HEK293 (cell line): ENCODE data around the gene SHISA9.

Experiments used
- ZFP41 ChIP-seq: fragments of 450-650 bp; formaldehyde crosslinking; IDR thresholded peaks from 2 replicates; pipeline ENCODE4 v1.5.1; 2016; ENCODE audit warnings: missing biosample characterization, missing genetic modification characterization, borderline replicate concordance
- ZNF416 ChIP-seq: fragments of 450-650 bp; formaldehyde crosslinking; IDR thresholded peaks from 2 replicates; pipeline ENCODE4 v1.5.1; 2016; ENCODE audit warnings: missing biosample characterization, missing genetic modification characterization
- TF ChIP-seq, protein P1 (sequence below): fragments of 450-650 bp; formaldehyde crosslinking; IDR thresholded peaks from 2 replicates; pipeline ENCODE4 v1.5.1; 2016; ENCODE audit warnings: missing biosample characterization, missing genetic modification characterization

DNA sequence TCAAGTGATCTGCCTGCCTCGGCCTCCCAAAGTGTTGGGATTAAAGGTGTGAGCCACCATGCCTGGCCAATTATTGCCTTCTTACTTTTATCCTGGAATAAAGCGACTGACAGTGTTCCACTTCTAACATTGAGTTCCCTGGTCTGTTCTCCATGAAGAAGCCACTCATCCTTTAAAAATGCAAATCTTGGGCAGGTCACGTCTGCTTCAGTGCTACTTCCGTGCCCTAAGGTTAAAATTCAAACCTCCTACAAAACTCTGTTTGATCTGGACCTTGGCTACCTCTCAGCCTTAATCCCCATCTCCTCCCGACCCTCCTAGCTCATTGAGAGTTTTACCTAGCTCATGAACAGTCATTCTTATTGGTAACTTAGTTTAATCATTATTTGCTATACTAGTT is 9.6 kb upstream of the SHISA9 start:
- TF ChIP-seq ZNF416, result no peak
- no peak for TF ChIP-seq ZFP41 (tag by site-specific recombination)
- TF ChIP-seq, protein P1, sequence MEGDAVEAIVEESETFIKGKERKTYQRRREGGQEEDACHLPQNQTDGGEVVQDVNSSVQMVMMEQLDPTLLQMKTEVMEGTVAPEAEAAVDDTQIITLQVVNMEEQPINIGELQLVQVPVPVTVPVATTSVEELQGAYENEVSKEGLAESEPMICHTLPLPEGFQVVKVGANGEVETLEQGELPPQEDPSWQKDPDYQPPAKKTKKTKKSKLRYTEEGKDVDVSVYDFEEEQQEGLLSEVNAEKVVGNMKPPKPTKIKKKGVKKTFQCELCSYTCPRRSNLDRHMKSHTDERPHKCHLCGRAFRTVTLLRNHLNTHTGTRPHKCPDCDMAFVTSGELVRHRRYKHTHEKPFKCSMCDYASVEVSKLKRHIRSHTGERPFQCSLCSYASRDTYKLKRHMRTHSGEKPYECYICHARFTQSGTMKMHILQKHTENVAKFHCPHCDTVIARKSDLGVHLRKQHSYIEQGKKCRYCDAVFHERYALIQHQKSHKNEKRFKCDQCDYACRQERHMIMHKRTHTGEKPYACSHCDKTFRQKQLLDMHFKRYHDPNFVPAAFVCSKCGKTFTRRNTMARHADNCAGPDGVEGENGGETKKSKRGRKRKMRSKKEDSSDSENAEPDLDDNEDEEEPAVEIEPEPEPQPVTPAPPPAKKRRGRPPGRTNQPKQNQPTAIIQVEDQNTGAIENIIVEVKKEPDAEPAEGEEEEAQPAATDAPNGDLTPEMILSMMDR (tag by site-specific recombination), result no peak
